Mesenchymal stem cell (in vitro differentiated cells and primary cell): ENCODE results near the gene EPS8L1.

Experiments used
- DNase-seq: peaks from one replicate; pipeline ENCODE4 v3.0.0-alpha.2; 2013
- H2AFZ ChIP-seq: one replicate; pipeline ENCODE4 v1.6.1; 2013; ENCODE audit warnings: low read depth, mild to moderate bottlenecking, control low read depth, inconsistent platforms, low read length, moderate library complexity
- H2AK5ac ChIP-seq: 2 replicates; pipeline ENCODE4 v1.6.1; 2013; ENCODE audit warnings: low read length, moderate library complexity, mild to moderate bottlenecking, inconsistent platforms; ENCODE audit not compliant: severe bottlenecking
- H2BK120ac ChIP-seq: one replicate; pipeline ENCODE4 v1.6.1; 2013; ENCODE audit warnings: low read depth, mild to moderate bottlenecking, inconsistent platforms, low read length, moderate library complexity
- H2BK12ac ChIP-seq, 2 experiments: one replicate each; pipeline ENCODE4 v1.6.1; 2013; ENCODE audit warnings: inconsistent platforms in 2 of 2, low read length in 2 of 2, mild to moderate bottlenecking in 2 of 2, moderate library complexity in 2 of 2, control low read depth in 1 of 2
- H2BK15ac ChIP-seq: one replicate; pipeline ENCODE4 v1.6.1; 2013; ENCODE audit warnings: mild to moderate bottlenecking, low read depth, inconsistent platforms; ENCODE audit not compliant: poor library complexity, severe bottlenecking
- H2BK5ac ChIP-seq: 2 replicates; pipeline ENCODE4 v1.6.1; 2013; ENCODE audit warnings: low read depth, mild to moderate bottlenecking, low read length, control low read depth, inconsistent platforms; ENCODE audit not compliant: poor library complexity, severe bottlenecking
- H3K14ac ChIP-seq, 2 experiments: one replicate each; pipeline ENCODE4 v1.6.1; 2013; ENCODE audit warnings: inconsistent platforms in 2 of 2, low read length in 2 of 2, control low read depth in 1 of 2, mild to moderate bottlenecking in 1 of 2, moderate library complexity in 1 of 2
- H3K18ac ChIP-seq, 2 experiments: one replicate each; pipeline ENCODE4 v1.6.1; 2013; ENCODE audit warnings: inconsistent platforms in 2 of 2, low read length in 2 of 2, control low read depth in 1 of 2, low read depth in 1 of 2, mild to moderate bottlenecking in 1 of 2
- H3K23ac ChIP-seq, 2 experiments: one replicate each; pipeline ENCODE4 v1.6.1; 2013; ENCODE audit warnings: inconsistent platforms in 2 of 2, low read length in 2 of 2, mild to moderate bottlenecking in 2 of 2, moderate library complexity in 2 of 2, control low read depth in 1 of 2
- H3K27ac ChIP-seq: 2 replicates; pipeline ENCODE4 v1.5.1; 2013; ENCODE audit warnings: mild to moderate bottlenecking, moderate library complexity, low read length, control low read depth, inconsistent platforms; ENCODE audit not compliant: poor library complexity, severe bottlenecking
- H3K27me3 ChIP-seq, 2 experiments: 2 replicates each; pipeline versions ENCODE4 v1.6.1 to v1.7.0; 2013; ENCODE audit warnings: low read length in 2 of 2, mild to moderate bottlenecking in 2 of 2, moderate library complexity in 2 of 2, control low read depth in 1 of 2, inconsistent platforms in 1 of 2; ENCODE audit not compliant: control insufficient read depth in 1 of 2, insufficient read depth in 1 of 2
- H3K36me3 ChIP-seq, 2 experiments: 2 replicates each; pipeline versions ENCODE4 v1.6.1 to v1.7.0; 2013; ENCODE audit warnings: low read length in 2 of 2, control low read depth in 1 of 2, inconsistent platforms in 1 of 2, low read depth in 1 of 2, mild to moderate bottlenecking in 1 of 2; ENCODE audit not compliant: insufficient read depth in 2 of 2, control insufficient read depth in 1 of 2
- H3K4ac ChIP-seq, 2 experiments: one replicate each; pipeline ENCODE4 v1.6.1; 2013; ENCODE audit warnings: inconsistent platforms in 2 of 2, low read length in 2 of 2, mild to moderate bottlenecking in 2 of 2, moderate library complexity in 2 of 2, control low read depth in 1 of 2, low read depth in 1 of 2
- H3K4me1 ChIP-seq: 2 replicates; pipeline ENCODE4 v1.6.1; 2013; ENCODE audit warnings: low read depth, low read length, control low read depth; ENCODE audit not compliant: control insufficient read depth, insufficient read depth
- H3K4me2 ChIP-seq: 2 replicates; pipeline ENCODE4 v1.6.1; 2013; ENCODE audit warnings: low read length, mild to moderate bottlenecking, inconsistent platforms; ENCODE audit not compliant: poor library complexity, severe bottlenecking
- H3K4me3 ChIP-seq, 2 experiments: 2 replicates each; pipeline versions ENCODE4 v1.5.1 to v1.7.0; 2013; ENCODE audit warnings: low read length in 2 of 2, mild to moderate bottlenecking in 2 of 2, control low read depth in 1 of 2, low read depth in 1 of 2; ENCODE audit not compliant: insufficient read depth in 1 of 2
- H3K79me1 ChIP-seq: replicated peaks from 2 replicates; pipeline ENCODE4 v1.6.1; 2013; ENCODE audit warnings: mild to moderate bottlenecking, control low read depth, low read length, inconsistent platforms; ENCODE audit not compliant: poor library complexity, severe bottlenecking
- H3K9ac ChIP-seq: 2 replicates; pipeline ENCODE4 v1.7.0; 2013; ENCODE audit warnings: mild to moderate bottlenecking, low read length, moderate library complexity
- H3K9me3 ChIP-seq: 2 replicates; pipeline ENCODE4 v1.7.0; 2013; ENCODE audit warnings: mild to moderate bottlenecking, low read length; ENCODE audit not compliant: control insufficient read depth
- H4K8ac ChIP-seq: one replicate; pipeline ENCODE4 v1.6.1; 2013; ENCODE audit warnings: inconsistent platforms, mild to moderate bottlenecking, low read length, moderate library complexity
- H4K91ac ChIP-seq: one replicate; pipeline ENCODE4 v1.6.1; 2013; ENCODE audit warnings: mild to moderate bottlenecking, low read length, inconsistent platforms
- WGBS: methylation state at CpG from one replicate; pipeline ENCODE4 v1.1.7; 2013; ENCODE audit warnings: mixed read lengths; 5-methylcytosine and 5-hydroxymethylcytosine counted together

Gene EPS8L1

GRCh38 chr19:55083004-55083850, 7.6 kb downstream of the EPS8L1 start:
- Histone ChIP-seq H2BK5ac (no peak overlapping the region), H3K9me3 (no peaks in the 10 kb centered on the region), H3K4me3 (no peak overlapping the region), H3K27ac (no peak overlapping the region), H2AK5ac (no peak overlapping the region), H3K9ac (no peak overlapping the region), H2BK120ac (no peak overlapping the region), H3K23ac (no peak overlapping the region), H2BK15ac (no peak overlapping the region), H4K91ac (no peak overlapping the region), H3K4ac (no peak overlapping the region), H4K8ac (no peak overlapping the region), H3K27me3 (peaks cover 68 to 80% of the 10 kb centered on the region in 2 experiments), H3K14ac (no peak overlapping the region), H3K4me2 (no peak overlapping the region), H3K36me3 (peaks cover 0 to 6% of the 10 kb centered on the region in 2 experiments), H2BK12ac (no peak overlapping the region), H2AFZ (no peak overlapping the region), H3K18ac (no peak overlapping the region), H3K4me1 (peaks cover 45% of the 10 kb centered on the region), H3K79me1 (no peaks in the 10 kb centered on the region)
- WGBS: 29% methylated on average over 40 of the region's 42 CpGs
- DNase-seq: no peak

DNA sequence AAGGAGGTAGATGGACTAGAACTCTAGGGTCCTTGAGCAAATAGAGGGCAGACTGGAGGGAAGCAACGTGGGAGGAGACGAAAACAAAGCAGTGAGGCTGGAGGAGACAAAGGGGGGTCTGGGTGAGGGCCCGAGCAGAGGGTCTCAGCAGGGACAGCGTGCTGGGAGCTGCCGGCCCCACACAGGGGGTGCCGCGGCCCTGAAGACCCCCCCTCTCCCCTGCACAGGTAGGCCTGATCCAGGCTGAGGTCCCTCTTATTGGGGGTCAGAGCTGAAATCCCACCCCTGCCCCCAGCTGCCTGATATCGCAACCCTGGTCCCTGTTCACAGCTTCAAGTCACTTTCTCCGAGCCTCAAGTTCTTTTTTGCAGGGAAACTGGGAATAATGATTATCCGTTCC, 8.7 kb downstream of the EPS8L1 start:
- no peak overlapping the region for H2BK120ac ChIP-seq
- H2AFZ ChIP-seq: no peak overlapping the region
- no peak overlapping the region for H3K9ac ChIP-seq
- H2BK5ac ChIP-seq: no peak overlapping the region
- WGBS: 77% methylated on average over 8 of the region's 10 CpGs
- H2BK15ac ChIP-seq: no peak overlapping the region
- H2BK12ac ChIP-seq: no peak overlapping the region
- no peak overlapping the region for H2AK5ac ChIP-seq
- no peak overlapping the region for H3K23ac ChIP-seq
- H3K18ac ChIP-seq: no peak overlapping the region
- no peak overlapping the region for H3K27ac ChIP-seq
- H3K4me1 ChIP-seq: peaks cover 46% of the 10 kb centered on the region
- H3K4me2 ChIP-seq: no peak overlapping the region
- H3K14ac ChIP-seq: no peak overlapping the region
- no peak overlapping the region for H3K4ac ChIP-seq
- no peak overlapping the region for H4K91ac ChIP-seq
- no peaks in the 10 kb centered on the region for H3K79me1 ChIP-seq
- H3K27me3 ChIP-seq: peaks cover 68 to 74% of the 10 kb centered on the region in 2 experiments
- H3K4me3 ChIP-seq: no peak overlapping the region
- H4K8ac ChIP-seq: no peak overlapping the region
- peaks cover 0 to 10% of the 10 kb centered on the region in 2 experiments for H3K36me3 ChIP-seq
- no peak for DNase-seq
- no peaks in the 10 kb centered on the region for H3K9me3 ChIP-seq

GRCh38 chr19:55085923-55086715, 10.4 kb downstream of the EPS8L1 start:
- Histone ChIP-seq H2BK15ac (peak overlapping the region; percentile 54), H3K27ac (no peak overlapping the region), H3K9ac (no peak overlapping the region), H3K23ac (peak overlapping the region in 1 of 2 experiments; percentile 77), H2AFZ (no peak overlapping the region), H3K18ac (no peak overlapping the region), H3K27me3 (peaks cover 52 to 57% of the 10 kb centered on the region in 2 experiments), H3K79me1 (peaks cover 2% of the 10 kb centered on the region), H3K9me3 (no peaks in the 10 kb centered on the region), H3K4me3 (peak overlapping the region; percentile 61 to 77), H2BK5ac (no peak overlapping the region), H3K4me1 (peaks cover 36% of the 10 kb centered on the region), H3K36me3 (peaks cover 13 to 21% of the 10 kb centered on the region in 2 experiments), H2BK12ac (no peak overlapping the region), H3K4me2 (peak overlapping the region; percentile 99), H3K4ac (no peak overlapping the region), H4K91ac (no peak overlapping the region), H4K8ac (no peak overlapping the region), H2AK5ac (no peak overlapping the region), H3K14ac (no peak overlapping the region), H2BK120ac (no peak overlapping the region)
- 32% methylated on average over 33 of the region's 35 CpGs for WGBS
- DNase-seq: no peak
